ENCODE results near the gene SORL1-AS1.

- no peak for TF ChIP-seq CTCF (IDR thresholded peaks at IDR 0.05)
- no peak for TF ChIP-seq POLR2A (IDR thresholded peaks at IDR 0.05)
Observed at GRCh38 chr11:121418625-121419114, 34.1 kb downstream of the SORL1-AS1 start.

Measured in uterus (tissue), 2 donors.